Measurements from ENCODE around the gene ZNF580.

DNA sequence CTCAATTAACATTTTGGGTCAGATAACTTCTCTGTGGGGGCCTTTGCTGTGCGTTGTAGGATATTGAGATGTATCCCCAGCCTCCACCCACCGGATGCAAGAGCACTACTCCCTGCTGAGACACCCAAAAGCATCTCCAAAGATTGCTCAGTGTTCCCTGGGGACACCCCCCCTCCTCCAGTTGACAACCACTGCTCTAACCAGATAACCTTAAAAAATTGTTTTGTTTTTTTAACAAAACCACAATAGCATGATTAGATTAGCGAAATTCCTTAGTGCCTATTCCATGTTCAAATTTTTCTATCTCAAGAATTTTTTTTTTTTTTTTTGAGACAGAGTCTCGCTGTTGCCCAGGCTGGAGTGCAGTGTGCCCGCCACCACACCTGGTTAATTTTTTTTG is 31.6 kb downstream of the ZNF580 start:
- TF ChIP-seq, protein P1, sequence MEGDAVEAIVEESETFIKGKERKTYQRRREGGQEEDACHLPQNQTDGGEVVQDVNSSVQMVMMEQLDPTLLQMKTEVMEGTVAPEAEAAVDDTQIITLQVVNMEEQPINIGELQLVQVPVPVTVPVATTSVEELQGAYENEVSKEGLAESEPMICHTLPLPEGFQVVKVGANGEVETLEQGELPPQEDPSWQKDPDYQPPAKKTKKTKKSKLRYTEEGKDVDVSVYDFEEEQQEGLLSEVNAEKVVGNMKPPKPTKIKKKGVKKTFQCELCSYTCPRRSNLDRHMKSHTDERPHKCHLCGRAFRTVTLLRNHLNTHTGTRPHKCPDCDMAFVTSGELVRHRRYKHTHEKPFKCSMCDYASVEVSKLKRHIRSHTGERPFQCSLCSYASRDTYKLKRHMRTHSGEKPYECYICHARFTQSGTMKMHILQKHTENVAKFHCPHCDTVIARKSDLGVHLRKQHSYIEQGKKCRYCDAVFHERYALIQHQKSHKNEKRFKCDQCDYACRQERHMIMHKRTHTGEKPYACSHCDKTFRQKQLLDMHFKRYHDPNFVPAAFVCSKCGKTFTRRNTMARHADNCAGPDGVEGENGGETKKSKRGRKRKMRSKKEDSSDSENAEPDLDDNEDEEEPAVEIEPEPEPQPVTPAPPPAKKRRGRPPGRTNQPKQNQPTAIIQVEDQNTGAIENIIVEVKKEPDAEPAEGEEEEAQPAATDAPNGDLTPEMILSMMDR (IDR thresholded peaks at IDR 0.05) = no peak
- TF ChIP-seq ZFX (IDR thresholded peaks at IDR 0.05; ENCODE audit: borderline replicate concordance) = no peak
